HepG2 (cell line): ENCODE measurements around the gene B4GALT2. TPM values are rescaled to one million over a fixed set of nuclear protein-coding genes. Genes with fewer than 3 reads are reported as not detected.

Experiments used
- AFF4 ChIP-seq: sonication (generic); formaldehyde crosslinking; IDR thresholded peaks from 2 replicates; pipeline ENCODE4 v1.4.0; 2020; ENCODE audit warnings: missing genetic modification reagents
- GABPB1 ChIP-seq: IDR thresholded peaks from 2 replicates; pipeline ENCODE4 v1.6.1; 2016; ENCODE audit warnings: mild to moderate bottlenecking, missing genetic modification reagents, moderate library complexity, missing compliant biosample characterization
- HOXA7 ChIP-seq: sonication (generic); formaldehyde crosslinking; IDR thresholded peaks from 2 replicates; pipeline ENCODE4 v1.8.1; 2022; ENCODE audit warnings: mild to moderate bottlenecking, missing genetic modification reagents, moderate library complexity
- MEIS1 ChIP-seq: sonication (generic); formaldehyde crosslinking; IDR thresholded peaks from 2 replicates; pipeline ENCODE4 v1.9.0; 2021; ENCODE audit warnings: mild to moderate bottlenecking, missing genetic modification reagents, moderate library complexity, borderline replicate concordance
- POGZ ChIP-seq: sonication (generic); formaldehyde crosslinking; IDR thresholded peaks from 2 replicates; pipeline ENCODE4 v1.4.0; 2020; ENCODE audit warnings: mild to moderate bottlenecking, missing genetic modification reagents
- SIX4 ChIP-seq: sonication (generic); formaldehyde crosslinking; IDR thresholded peaks from 2 replicates; pipeline ENCODE4 v1.4.0; 2020; ENCODE audit warnings: missing genetic modification reagents
- TARDBP ChIP-seq: sonication (generic); formaldehyde crosslinking; IDR thresholded peaks from 2 replicates; pipeline ENCODE4 v1.8.0; 2022; ENCODE audit warnings: mild to moderate bottlenecking, missing genetic modification reagents
- TCF12 ChIP-seq, 2 experiments: fragments of 450-650 bp in 1 of 2; sonication (generic) in 1 of 2; formaldehyde crosslinking in 1 of 2; IDR thresholded peaks; 2 replicates each; pipeline versions ENCODE4 v1.6.1 to v1.8.0; 2017 to 2022; ENCODE audit warnings: antibody characterized with exemption in 1 of 2, mild to moderate bottlenecking in 1 of 2, missing genetic modification reagents in 1 of 2, moderate library complexity in 1 of 2
- ZBTB10 ChIP-seq: sonication (generic); formaldehyde crosslinking; IDR thresholded peaks from 2 replicates; pipeline ENCODE4 v1.4.0; 2020; ENCODE audit warnings: missing genetic modification reagents, borderline replicate concordance
- ZFX ChIP-seq: sonication (generic); formaldehyde crosslinking; IDR thresholded peaks from 2 replicates; pipeline ENCODE4 v1.4.0; 2020; ENCODE audit warnings: mild to moderate bottlenecking, low read depth, missing genetic modification reagents, moderate library complexity
- ZFYVE20 ChIP-seq: sonication (generic); formaldehyde crosslinking; IDR thresholded peaks from 2 replicates; pipeline ENCODE4 v1.8.0; 2023; ENCODE audit warnings: low read depth, mild to moderate bottlenecking, moderate library complexity, missing genetic modification reagents, borderline replicate concordance
- ZNF10 ChIP-seq: sonication (generic); formaldehyde crosslinking; IDR thresholded peaks from 2 replicates; pipeline ENCODE4 v1.4.0; 2020; ENCODE audit warnings: mild to moderate bottlenecking, low read depth, missing genetic modification reagents, borderline replicate concordance
- ZNF225 ChIP-seq: sonication (generic); formaldehyde crosslinking; IDR thresholded peaks from 2 replicates; pipeline ENCODE4 v1.4.0; 2020; ENCODE audit warnings: mild to moderate bottlenecking, missing genetic modification reagents
- ZNF331 ChIP-seq: sonication (generic); formaldehyde crosslinking; IDR thresholded peaks from 2 replicates; pipeline ENCODE4 v1.4.0; 2020; ENCODE audit warnings: missing genetic modification reagents
- ZNF431 ChIP-seq: sonication (generic); formaldehyde crosslinking; IDR thresholded peaks from 2 replicates; pipeline ENCODE4 v1.9.0; 2022; ENCODE audit warnings: missing genetic modification reagents, low read depth, mild to moderate bottlenecking, borderline replicate concordance
- ZNF543 ChIP-seq: sonication (generic); formaldehyde crosslinking; IDR thresholded peaks from 2 replicates; pipeline ENCODE4 v1.4.0; 2020; ENCODE audit warnings: mild to moderate bottlenecking, missing genetic modification reagents
- ZNF564 ChIP-seq: sonication (generic); formaldehyde crosslinking; IDR thresholded peaks from 2 replicates; pipeline ENCODE4 v1.8.1; 2023; ENCODE audit warnings: mild to moderate bottlenecking, missing genetic modification reagents
- ZNF615 ChIP-seq: sonication (generic); formaldehyde crosslinking; IDR thresholded peaks from 2 replicates; pipeline ENCODE4 v1.5.0; 2020; ENCODE audit warnings: mild to moderate bottlenecking, missing genetic modification reagents, borderline replicate concordance
- ZNF639 ChIP-seq: conservative IDR thresholded peaks from 2 replicates; pipeline ENCODE4 v1.6.1; 2018; ENCODE audit warnings: missing genetic modification reagents
- ZNF761 ChIP-seq: sonication (generic); formaldehyde crosslinking; conservative IDR thresholded peaks from 2 replicates; pipeline ENCODE4 v1.4.0; 2020; ENCODE audit warnings: mild to moderate bottlenecking, missing genetic modification reagents
- polyA plus RNA-seq, 8 experiments: library from polyadenylated mRNA; depleted of rRNA in 3 of 8; stranded (reverse) in 7 of 8; unstranded in 1 of 8; fragments of >200 nt; fragmentation: Illumina TruSeq in 4 of 8; extraction: Trizol in 4 of 8; gene quantifications; 2 replicates each; pipeline versions ENCODE4 v1.2.1 to v1.2.3, GENCODE V29; 2011 to 2016; ENCODE audit warnings: low read depth in 4 of 8, missing spikeins in 1 of 8, mixed read lengths in 1 of 8; ENCODE audit not compliant: insufficient read depth in 1 of 8
- total RNA-seq, 5 experiments: library from RNA; depleted of rRNA; stranded (reverse); fragments of >200 nt; fragmentation: Illumina TruSeq; extraction: Trizol; gene quantifications; 2 replicates each; pipeline ENCODE4 v1.2.3, GENCODE V29; 2016; ENCODE audit warnings: low read depth in 1 of 5

B4GALT2 gene
- total and polyA plus RNA-seq, 2 of the 13 experiments (the other 11 are each of a cell fraction or from before 2014, with no cell fraction given) = 41.9 to 78.0 TPM

GRCh38 chr1:43979528-43980254 lies 681 bp downstream of the B4GALT2 start (continued):
- TF ChIP-seq ZBTB10 (peak; percentile 47; the same call in 1 of the 2 replicates), SIX4 (CRISPR knock-in tag) (no peak), ZNF639 (CRISPR knock-in tag) (no peak), ZFX (CRISPR knock-in tag) (peak; percentile 84), GABPB1 (CRISPR knock-in tag) (peak; percentile 65; the same call in 1 of the 2 replicates), TARDBP (CRISPR knock-in tag) (peak; percentile 21; the same call in 1 of the 2 replicates), AFF4 (no peak), ZNF761 (CRISPR knock-in tag) (peak; percentile 76; the same call in 1 of the 2 replicates), ZNF615 (CRISPR knock-in tag) (no peak), ZNF225 (0 out of 2 replicates have a peak, but pooled peaks have one; percentile 39), ZNF431 (CRISPR knock-in tag) (peak; percentile 71; the same call in 1 of the 2 replicates), ZNF543 (CRISPR knock-in tag) (0 out of 2 replicates have a peak, but pooled peaks have one; percentile 39), MEIS1 (CRISPR knock-in tag) (peak; percentile 74; the same call in 1 of the 2 replicates), POGZ (peak; percentile 38; the same call in 1 of the 2 replicates), ZNF331 (CRISPR knock-in tag) (0 out of 2 replicates have a peak, but pooled peaks have one; percentile 37), ZFYVE20 (no peak), TCF12 (IDR thresholded peaks at IDR 0.05) (no peak), TCF12 (CRISPR knock-in tag; IDR thresholded peaks at IDR 0.05) (0 out of 2 replicates have a peak, but pooled peaks have one; percentile 73), HOXA7 (no peak), ZNF564 (CRISPR knock-in tag) (0 out of 2 replicates have a peak, but pooled peaks have one; percentile 66), ZNF10 (no peak)
